ENCODE measurements around the gene AIP. TPM values are rescaled to one million over a fixed set of nuclear protein-coding genes. Genes with fewer than 3 reads are reported as not detected.

AIP gene
- total RNA-seq: 55.3 TPM
- long read RNA-seq, transcript AIP-201 (6 exons, 1,221 nt): major isoform, 98 of 108 reads
- long read RNA-seq, partial matches to known transcripts: 3 of 108 reads
- long read RNA-seq, other reads (novel, unspliced or antisense): 5 of 108 reads

GRCh38 chr11:67482827-67483798, at the start of gene AIP:
TSS of gene AIP (plus strand) at chr11:67483026. CDS start at chr11:67483159, 133 bp downstream.
- peaks cover 38% of the 10 kb centered on the region for H3K4me1 ChIP-seq
- intact Hi-C loops (cut with micrococcal nuclease): no loop called here
- TF ChIP-seq CTCF (IDR thresholded peaks at IDR 0.05; ENCODE audit: borderline replicate concordance): peak; percentile 51

GRCh38 chr11:67433536-67434394, 49.1 kb upstream of the AIP start:
- intact Hi-C loops (cut with micrococcal nuclease): no loop called here
- no peak overlapping the region for H3K4me3 ChIP-seq
- H3K4me1 ChIP-seq: peaks cover 34% of the 10 kb centered on the region
- peaks cover 77% of the 10 kb centered on the region for H3K36me3 ChIP-seq
- H3K27me3 ChIP-seq (ENCODE audit: low read depth): no peaks in the 10 kb centered on the region
- DNase-seq: no peak
- H3K27ac ChIP-seq (replicated peaks): no peak overlapping the region
- no peaks in the 10 kb centered on the region for H3K9me3 ChIP-seq (replicated peaks)
- TF ChIP-seq CTCF (IDR thresholded peaks at IDR 0.05; ENCODE audit: borderline replicate concordance): no peak

More at GRCh38 chr11:67482827-67483798, at the start of gene AIP:
- peak; percentile 96 for DNase-seq
- H3K27ac ChIP-seq (replicated peaks): peak within 1 kb of the TSS; percentile 85
- peak within 1 kb of the TSS; percentile 68 for H3K4me3 ChIP-seq
- no peaks in the 10 kb centered on the region for H3K9me3 ChIP-seq (replicated peaks)
- peaks cover 4% of the 10 kb centered on the region for H3K27me3 ChIP-seq (ENCODE audit: low read depth)
- H3K36me3 ChIP-seq: peaks cover 11% of the 10 kb centered on the region

- TF ChIP-seq CTCF (IDR thresholded peaks at IDR 0.05; ENCODE audit: borderline replicate concordance): no peak
- Histone ChIP-seq H3K27me3 (ENCODE audit: low read depth) (no peaks in the 10 kb centered on the region), H3K36me3 (peaks cover 77% of the 10 kb centered on the region), H3K9me3 (replicated peaks) (no peaks in the 10 kb centered on the region), H3K27ac (replicated peaks) (no peak overlapping the region), H3K4me1 (peaks cover 32% of the 10 kb centered on the region), H3K4me3 (no peak overlapping the region)
- intact Hi-C loops (cut with micrococcal nuclease): no loop called here
- DNase-seq: no peak
Measured at GRCh38 chr11:67434395-67434881, 48.4 kb upstream of the AIP start.

- no peak for TF ChIP-seq CTCF (IDR thresholded peaks at IDR 0.05; ENCODE audit: borderline replicate concordance)
- Histone ChIP-seq H3K4me3 (no peak overlapping the region), H3K36me3 (peaks cover 73% of the 10 kb centered on the region), H3K27ac (replicated peaks) (no peak overlapping the region), H3K4me1 (peaks cover 32% of the 10 kb centered on the region), H3K27me3 (ENCODE audit: low read depth) (no peaks in the 10 kb centered on the region), H3K9me3 (replicated peaks) (no peaks in the 10 kb centered on the region)
- intact Hi-C loops (cut with micrococcal nuclease): no loop called here
- DNase-seq: no peak
Measured at GRCh38 chr11:67435031-67435726, 47.6 kb upstream of the AIP start.

Data from left ventricle myocardium inferior (tissue), 1 donor.